K562 (cell line): ENCODE data around the gene USB1. TPM values are rescaled to one million over a fixed set of nuclear protein-coding genes. Genes with fewer than 3 reads are reported as not detected.

Source experiments
- ATAC-seq: fragments of 200-7000 bp; cut with Tn5 transposase; 3 replicates; pipeline ENCODE4 v1.9.1; 2020; ENCODE audit warnings: moderate library complexity
- BruUV-seq: library from RNA; stranded (reverse); fragments of 400-500 nt; replicated peaks from 2 replicates; lab custom pipeline; 2021; lab: Mats Ljungman, UMichigan
- CTCF ChIA-PET: fragments of 300-600 bp; formaldehyde crosslinking; extraction: SDS; loops from one replicate; lab custom pipeline; 2021; ENCODE audit warnings: low intra/inter-chr PET ratio; lab: Yijun Ruan, JAX
- POLR2A ChIA-PET: fragments of 300-600, 350-650 bp; sonication (Branson Sonifier 250); formaldehyde crosslinking; extraction: SDS; loops from one replicate; lab custom pipeline; 2021; ENCODE audit warnings: antibody characterized with exemption, inconsistent platforms; lab: Yijun Ruan, JAX
- DNase-seq, 4 experiments: peaks; one replicate each; pipeline versions ENCODE4 v3.0.0 to v3.0.0-alpha.2; 2011 to 2018; ENCODE audit warnings: low spot score in 3 of 4, mixed read lengths in 3 of 4; ENCODE audit errors: extremely low read depth in 1 of 4
- FAIRE-seq: peaks from 2 replicates; lab custom pipeline; 2011; peaks lifted over from hg19 to GRCh38; lab: Jason Lieb, UNC
- H2AFZ ChIP-seq: 2 replicates; pipeline ENCODE4 v1.6.0; 2011; ENCODE audit warnings: low read depth, low read length, control low read depth, inconsistent platforms
- H3K27ac ChIP-seq: fragments of 200-600 bp; 3 replicates; pipeline ENCODE4 v1.8.0; 2011; ENCODE audit warnings: low read depth, mild to moderate bottlenecking, control low read depth, inconsistent platforms, low read length, moderate library complexity, mixed read lengths; ENCODE audit errors: extremely low read depth
- H3K27me3 ChIP-seq, 2 experiments: fragments of 300-600 bp in 1 of 2; 2 replicates in 1 of 2; 3 replicates in 1 of 2; pipeline versions ENCODE4 v1.6.0 to v1.8.0; 2011; ENCODE audit warnings: inconsistent platforms in 2 of 2, low read length in 2 of 2, mild to moderate bottlenecking in 1 of 2, mixed read lengths in 1 of 2, moderate library complexity in 1 of 2; ENCODE audit not compliant: control insufficient read depth in 2 of 2, insufficient read depth in 2 of 2
- H3K36me3 ChIP-seq: fragments of 300-600 bp; 3 replicates; pipeline ENCODE4 v1.8.0; 2011; ENCODE audit warnings: mild to moderate bottlenecking, low read length, inconsistent platforms; ENCODE audit not compliant: control insufficient read depth, insufficient read depth
- H3K4me1 ChIP-seq, 2 experiments: fragments of 200-600 bp in 1 of 2; replicated peaks in 1 of 2; 2 replicates in 1 of 2; 3 replicates in 1 of 2; pipeline versions ENCODE4 v1.5.1 to v1.8.0; 2011; ENCODE audit warnings: inconsistent platforms in 2 of 2, low read length in 2 of 2, mild to moderate bottlenecking in 1 of 2, mixed read lengths in 1 of 2, moderate library complexity in 1 of 2; ENCODE audit not compliant: control insufficient read depth in 2 of 2, insufficient read depth in 2 of 2
- H3K4me2 ChIP-seq: 2 replicates; pipeline ENCODE4 v1.6.1; 2011; ENCODE audit warnings: low read length, control low read depth, inconsistent platforms, mixed read lengths; ENCODE audit not compliant: insufficient read depth
- H3K4me3 ChIP-seq: fragments of 200-600 bp; sonication (generic), shearing (Covaris generic); 2 replicates; pipeline ENCODE4 v1.5.1; 2016; ENCODE audit warnings: control low read depth, inconsistent platforms
- H3K79me2 ChIP-seq: fragments of 200-600 bp; 3 replicates; pipeline ENCODE4 v1.8.0; 2011; ENCODE audit warnings: low read length, inconsistent platforms; ENCODE audit not compliant: control insufficient read depth, insufficient read depth
- H3K9ac ChIP-seq, 2 experiments: 2 replicates each; pipeline versions ENCODE4 v1.6.0 to v1.6.1; 2011; ENCODE audit warnings: low read depth in 2 of 2, low read length in 2 of 2, control low read depth in 1 of 2, inconsistent platforms in 1 of 2, mild to moderate bottlenecking in 1 of 2, mixed read lengths in 1 of 2; ENCODE audit not compliant: insufficient read depth in 1 of 2
- H3K9me1 ChIP-seq: one replicate; pipeline ENCODE4 v1.6.0; 2011; ENCODE audit warnings: inconsistent platforms, mild to moderate bottlenecking, low read length, moderate library complexity; ENCODE audit not compliant: control insufficient read depth, insufficient read depth
- H3K9me3 ChIP-seq: replicated peaks from 2 replicates; pipeline ENCODE4 v1.5.1; 2011; ENCODE audit warnings: low read depth, low read length, inconsistent platforms; ENCODE audit not compliant: control insufficient read depth, insufficient read depth
- H4K20me1 ChIP-seq: replicated peaks from 2 replicates; pipeline ENCODE4 v1.6.1; 2011; ENCODE audit warnings: low read length, inconsistent platforms, mixed read lengths; ENCODE audit not compliant: control insufficient read depth, insufficient read depth
- C11orf30 ChIP-seq: fragments of 450-650 bp; IDR thresholded peaks from 2 replicates; pipeline ENCODE4 v1.6.1; 2016; ENCODE audit warnings: low read depth, mild to moderate bottlenecking
- DNMT1 ChIP-seq: fragments of 450-650 bp; IDR thresholded peaks from 2 replicates; pipeline ENCODE4 v1.6.1; 2016; ENCODE audit warnings: antibody characterized with exemption, mild to moderate bottlenecking
- EP300 ChIP-seq: IDR thresholded peaks from 2 replicates; pipeline ENCODE4 v1.6.1; 2012; ENCODE audit warnings: low read length, improper control_type of control experiment
- KLF16 ChIP-seq: IDR thresholded peaks from 2 replicates; pipeline ENCODE4 v1.6.1; 2016; ENCODE audit warnings: antibody characterized with exemption
- MAZ ChIP-seq, 2 experiments: fragments of 450-650 bp in 1 of 2; sonication (generic) in 1 of 2; formaldehyde crosslinking; IDR thresholded peaks in 1 of 2; conservative IDR thresholded peaks in 1 of 2; 2 replicates each; pipeline versions ENCODE4 v1.4.0 to v1.5.0; 2020; ENCODE audit warnings: mild to moderate bottlenecking in 1 of 2, missing genetic modification reagents in 1 of 2
- POLR2AphosphoS5 ChIP-seq: IDR thresholded peaks from 2 replicates; pipeline ENCODE4 v1.6.1; 2011; ENCODE audit warnings: mild to moderate bottlenecking, low read depth, low read length, moderate library complexity; ENCODE audit not compliant: control insufficient read depth, insufficient read depth
- TAL1 ChIP-seq: fragments of 450-650 bp; IDR thresholded peaks from 2 replicates; pipeline ENCODE4 v1.6.1; 2016; ENCODE audit warnings: mild to moderate bottlenecking
- ZKSCAN1 ChIP-seq: fragments of 150-350 bp; IDR thresholded peaks from 2 replicates; pipeline ENCODE4 v1.6.1; 2016; ENCODE audit warnings: low read depth, low read length
- ZNF785 ChIP-seq: fragments of 250-450 bp; sonication (Bioruptor Pico); IDR thresholded peaks from 2 replicates; pipeline ENCODE4 v1.4.0; 2020; ENCODE audit warnings: mild to moderate bottlenecking
- WGBS: fragments of 100-300 bp; shearing (Covaris generic); methylation state at CpG from one replicate; pipeline ENCODE4 v1.1.6; 2016; ENCODE audit warnings: low coverage, mixed read lengths; ENCODE audit not compliant: insufficient coverage; ENCODE audit errors: missing lambda C conversion rate; 5-methylcytosine and 5-hydroxymethylcytosine counted together
- in situ Hi-C: fragments of 300-500 bp; cut with MboI; formaldehyde crosslinking; loops from 4 replicates; pipeline ENCODE4 v1.15.0; 2018; ENCODE audit warnings: inconsistent platforms, mixed read lengths
- intact Hi-C: fragments of 100-400 bp; cut with micrococcal nuclease; formaldehyde crosslinking; loops from 2 replicates; pipeline ENCODE4 v1.14.2; 2022
- polyA plus RNA-seq, 8 experiments: library from polyadenylated mRNA; depleted of rRNA in 4 of 8; stranded (reverse) in 5 of 8; unstranded in 3 of 8; fragments of >200 nt; fragmentation: Nextera tagmentation in 2 of 8; fragmentation: Illumina TruSeq in 1 of 8; extraction: Ambion mirVana in 2 of 8; extraction: Trizol in 1 of 8; gene quantifications; 2 replicates each; pipeline versions ENCODE4 v1.2.1 to v1.2.3, GENCODE V29; 2011 to 2014; ENCODE audit warnings: inconsistent platforms in 1 of 8, missing spikeins in 1 of 8
- total RNA-seq, 7 experiments: library from RNA; depleted of rRNA in 6 of 7; stranded (reverse); fragments of >200 nt in 6 of 7; fragmentation: Illumina TruSeq in 2 of 7; extraction: Trizol in 2 of 7; gene quantifications; 2 replicates each; pipeline versions ENCODE4 v1.2.1 to v1.2.3, GENCODE V29; 2011 to 2021; ENCODE audit warnings: low replicate concordance in 1 of 7
- TF ChIP-seq, protein P1 (sequence below): fragments of 200-800 bp; sonication (Bioruptor generic); IDR thresholded peaks from 2 replicates; pipeline ENCODE4 v1.6.1; 2017; ENCODE audit warnings: missing genetic modification characterization, missing compliant biosample characterization
- TF ChIP-seq, protein P2 (sequence below): IDR thresholded peaks from 2 replicates; pipeline ENCODE4 v1.6.1; 2012; ENCODE audit warnings: low read depth, low read length, improper control_type of control experiment, borderline replicate concordance

USB1 gene
- total and polyA plus RNA-seq, 9 of the 15 experiments (the other 6 are each of a cell fraction or from before 2014, with no cell fraction given): 11.6 to 73.6 (median 19.4) TPM

GRCh38 chr16:58034128-58034685, 33.0 kb downstream of the USB1 start:
- peaks cover 3% of the 10 kb centered on the region; the same call in 1 of the 3 replicates for H3K79me2 ChIP-seq
- H3K4me2 ChIP-seq: peak overlapping the region; percentile 41; the same call in 1 of the 2 replicates
- no peaks in the 10 kb centered on the region for H3K27me3 ChIP-seq
- no peak overlapping the region for H2AFZ ChIP-seq
- H3K4me3 ChIP-seq: no peak overlapping the region
- WGBS: 62% methylated on average over 6 of the region's 14 CpGs
- peaks cover 16% of the 10 kb centered on the region; the same call in 2 of the 3 replicates for H3K36me3 ChIP-seq
- BruUV-seq: no TSS peak
- peaks cover 16% of the 10 kb centered on the region for H3K9me1 ChIP-seq
- peak overlapping the region in 1 of 2 experiments; percentile 57; a peak in 1 of 4 replicates for H3K9ac ChIP-seq
- H3K27ac ChIP-seq: no peak overlapping the region
- in situ Hi-C loops (loop anchor here (5.0 kb wide), 1 partner anchor 83 kb away; no protein-coding TSS in a partner anchor), intact Hi-C loops (no loop called here)
- peaks cover 33 to 55% of the 10 kb centered on the region in 2 experiments for H3K4me1 ChIP-seq
- no peaks in the 10 kb centered on the region for H3K9me3 ChIP-seq
- DNase-seq (peak in 2 of 4 experiments; percentile 33 to 42), ATAC-seq (no peak), FAIRE-seq (no peak)
- ChIA-PET POLR2A (interaction anchor here (0.7 kb wide), 1 partner anchor 75 kb away, joined by 3 read pairs; no protein-coding TSS in a partner anchor), CTCF (no interaction called here)
- no peak for TF ChIP-seq DNMT1
- H4K20me1 ChIP-seq: peaks cover 17% of the 10 kb centered on the region

- Histone ChIP-seq H3K79me2 (peaks cover 3% of the 10 kb centered on the region; the same call in 1 of the 3 replicates), H3K4me3 (no peak overlapping the region), H3K4me1 (peaks cover 33 to 56% of the 10 kb centered on the region in 2 experiments), H3K27me3 (no peaks in the 10 kb centered on the region), H3K27ac (no peak overlapping the region), H4K20me1 (peaks cover 17% of the 10 kb centered on the region), H3K4me2 (peak overlapping the region; percentile 41; the same call in 1 of the 2 replicates), H3K9me1 (peaks cover 16% of the 10 kb centered on the region), H3K9ac (peak overlapping the region in 1 of 2 experiments; percentile 57; a peak in 2 of 4 replicates), H3K9me3 (no peaks in the 10 kb centered on the region), H2AFZ (no peak overlapping the region), H3K36me3 (peaks cover 22% of the 10 kb centered on the region; the same call in 2 of the 3 replicates)
- ChIA-PET CTCF (no interaction called here), POLR2A (interaction anchor here (0.7 to 1.1 kb wide), 2 partner anchors 9 to 75 kb away, joined by 3 to 4 read pairs; no protein-coding TSS in a partner anchor)
- ATAC-seq (peak; percentile 65), FAIRE-seq (peak; percentile 81), DNase-seq (peak; percentile 66 to 83 (median 78))
- WGBS: 7% methylated on average over 11 of the region's 11 CpGs
- in situ Hi-C loops (loop anchor here (5.0 kb wide), 1 partner anchor 83 kb away; no protein-coding TSS in a partner anchor), intact Hi-C loops (no loop called here)
- BruUV-seq: no TSS peak
- TF ChIP-seq, protein P1, sequence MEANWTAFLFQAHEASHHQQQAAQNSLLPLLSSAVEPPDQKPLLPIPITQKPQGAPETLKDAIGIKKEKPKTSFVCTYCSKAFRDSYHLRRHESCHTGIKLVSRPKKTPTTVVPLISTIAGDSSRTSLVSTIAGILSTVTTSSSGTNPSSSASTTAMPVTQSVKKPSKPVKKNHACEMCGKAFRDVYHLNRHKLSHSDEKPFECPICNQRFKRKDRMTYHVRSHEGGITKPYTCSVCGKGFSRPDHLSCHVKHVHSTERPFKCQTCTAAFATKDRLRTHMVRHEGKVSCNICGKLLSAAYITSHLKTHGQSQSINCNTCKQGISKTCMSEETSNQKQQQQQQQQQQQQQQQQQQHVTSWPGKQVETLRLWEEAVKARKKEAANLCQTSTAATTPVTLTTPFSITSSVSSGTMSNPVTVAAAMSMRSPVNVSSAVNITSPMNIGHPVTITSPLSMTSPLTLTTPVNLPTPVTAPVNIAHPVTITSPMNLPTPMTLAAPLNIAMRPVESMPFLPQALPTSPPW (CRISPR knock-in tag): peak; percentile 57
- TF ChIP-seq MAZ (CRISPR knock-in tag; conservative IDR thresholded peaks at IDR 0.05 in 1 of 2, IDR thresholded peaks at IDR 0.05 in 1 of 2) (peak in 1 of 2 experiments; percentile 30; a peak in 1 of 4 replicates), ZNF785 (CRISPR knock-in tag) (no peak), KLF16 (peak; percentile 56; the same call in 1 of the 2 replicates), ZKSCAN1 (no peak), C11orf30 (no peak), EP300 (peak; percentile 38; the same call in 1 of the 2 replicates), POLR2AphosphoS5 (peak; percentile 81; the same call in 1 of the 2 replicates), TAL1 (peak; percentile 56; the same call in 1 of the 2 replicates)
- TF ChIP-seq, protein P2, sequence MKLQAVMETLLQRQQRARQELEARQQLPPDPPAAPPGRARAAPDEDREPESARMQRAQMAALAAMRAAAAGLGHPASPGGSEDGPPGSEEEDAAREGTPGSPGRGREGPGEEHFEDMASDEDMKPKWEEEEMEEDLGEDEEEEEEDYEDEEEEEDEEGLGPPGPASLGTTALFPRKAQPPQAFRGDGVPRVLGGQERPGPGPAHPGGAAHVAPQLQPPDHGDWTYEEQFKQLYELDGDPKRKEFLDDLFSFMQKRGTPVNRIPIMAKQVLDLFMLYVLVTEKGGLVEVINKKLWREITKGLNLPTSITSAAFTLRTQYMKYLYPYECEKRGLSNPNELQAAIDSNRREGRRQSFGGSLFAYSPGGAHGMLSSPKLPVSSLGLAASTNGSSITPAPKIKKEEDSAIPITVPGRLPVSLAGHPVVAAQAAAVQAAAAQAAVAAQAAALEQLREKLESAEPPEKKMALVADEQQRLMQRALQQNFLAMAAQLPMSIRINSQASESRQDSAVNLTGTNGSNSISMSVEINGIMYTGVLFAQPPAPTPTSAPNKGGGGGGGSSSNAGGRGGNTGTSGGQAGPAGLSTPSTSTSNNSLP: no peak
Observed at GRCh38 chr16:58034774-58035173, 33.6 kb downstream of the USB1 start.
